Endothelial cell of umbilical vein (primary cell): ENCODE results near the gene SLC8A2. TPM values are rescaled to one million over a fixed set of nuclear protein-coding genes. Genes with fewer than 3 reads are reported as not detected.

Source experiments
- BruUV-seq: library from RNA; stranded (reverse); fragments of 400-500 nt; replicated peaks from 2 replicates; lab custom pipeline; 2021; lab: Mats Ljungman, UMichigan
- CTCF ChIA-PET: fragments of 300-600, 350-600 bp; sonication (Branson Sonifier 250); formaldehyde crosslinking; loops from one replicate; lab custom pipeline; 2021; ENCODE audit warnings: antibody characterized with exemption, inconsistent platforms; lab: Charles Lee
- POLR2A ChIA-PET: fragments of 300-600, 350-600 bp; sonication (Branson Sonifier 250); formaldehyde crosslinking; loops from one replicate; lab custom pipeline; 2021; ENCODE audit warnings: antibody characterized with exemption, inconsistent platforms; lab: Charles Lee
- DNase-seq: peaks from one replicate; pipeline ENCODE4 v3.0.0-alpha.2; 2011; ENCODE audit warnings: low read depth, low spot score
- FAIRE-seq: peaks from 2 replicates; lab custom pipeline; 2011; peaks lifted over from hg19 to GRCh38; lab: Jason Lieb, UNC
- H2AFZ ChIP-seq: 2 replicates; pipeline ENCODE4 v1.6.0; 2012; ENCODE audit warnings: low read depth, low read length, control low read depth, inconsistent platforms
- H3K27ac ChIP-seq: 2 replicates; pipeline ENCODE4 v1.5.1; 2011; ENCODE audit warnings: low read depth, mild to moderate bottlenecking, control low read depth, low read length, moderate library complexity; ENCODE audit not compliant: insufficient read depth
- H3K27me3 ChIP-seq, 2 experiments: 2 replicates each; pipeline versions ENCODE4 v1.6.0 to v1.6.1; 2011; ENCODE audit warnings: low read length in 2 of 2, mixed read lengths in 1 of 2; ENCODE audit not compliant: control insufficient read depth in 2 of 2, insufficient read depth in 2 of 2
- H3K36me3 ChIP-seq, 2 experiments: 2 replicates in 1 of 2; 3 replicates in 1 of 2; pipeline ENCODE4 v1.5.1; 2011; ENCODE audit warnings: low read length in 2 of 2, mild to moderate bottlenecking in 1 of 2, moderate library complexity in 1 of 2; ENCODE audit not compliant: control insufficient read depth in 2 of 2, insufficient read depth in 2 of 2; ENCODE audit errors: extremely low read depth in 1 of 2
- H3K4me1 ChIP-seq: 3 replicates; pipeline ENCODE4 v1.5.1; 2011; ENCODE audit warnings: mild to moderate bottlenecking, low read length; ENCODE audit not compliant: control insufficient read depth, insufficient read depth; ENCODE audit errors: extremely low read depth
- H3K4me2 ChIP-seq: 2 replicates; pipeline ENCODE4 v1.6.1; 2011; ENCODE audit warnings: low read length, control low read depth, mixed read lengths; ENCODE audit not compliant: insufficient read depth
- H3K4me3 ChIP-seq, 3 experiments: fragments of 200-600 bp in 1 of 3; sonication (generic), shearing (Covaris generic) in 1 of 3; replicated peaks in 1 of 3; 2 replicates each; pipeline ENCODE4 v1.5.1; 2011 to 2016; ENCODE audit warnings: control low read depth in 3 of 3, low read length in 3 of 3, mild to moderate bottlenecking in 2 of 3, inconsistent platforms in 1 of 3, low read depth in 1 of 3, moderate library complexity in 1 of 3; ENCODE audit not compliant: insufficient read depth in 1 of 3
- H3K79me2 ChIP-seq: 2 replicates; pipeline ENCODE4 v1.6.0; 2012; ENCODE audit warnings: low read length, inconsistent platforms; ENCODE audit not compliant: control insufficient read depth, insufficient read depth
- H3K9ac ChIP-seq: replicated peaks from 2 replicates; pipeline ENCODE3; 2011; ENCODE audit warnings: low read length, control low read depth; ENCODE audit not compliant: insufficient read depth; ENCODE audit errors: extremely low read depth
- H3K9me1 ChIP-seq: replicated peaks from 3 replicates; pipeline ENCODE4 v1.6.0; 2011; ENCODE audit warnings: mild to moderate bottlenecking, low read length; ENCODE audit not compliant: control insufficient read depth, insufficient read depth; ENCODE audit errors: extremely low read depth
- H3K9me3 ChIP-seq: replicated peaks from 2 replicates; pipeline ENCODE4 v1.5.1; 2012; ENCODE audit warnings: low read length, inconsistent platforms; ENCODE audit not compliant: control insufficient read depth, insufficient read depth
- H4K20me1 ChIP-seq: replicated peaks from 2 replicates; pipeline ENCODE3; 2011; ENCODE audit warnings: mild to moderate bottlenecking, low read length; ENCODE audit not compliant: control insufficient read depth, insufficient read depth; ENCODE audit errors: extremely low read depth
- CTCF ChIP-seq, 2 donors: IDR thresholded peaks; 1 replicate in 1 of 2; 2 replicates in 1 of 2; pipeline ENCODE4 v1.5.1; 2011; ENCODE audit warnings: low read length in 2 of 2, mild to moderate bottlenecking in 2 of 2, moderate library complexity in 2 of 2, control low read depth in 1 of 2, inconsistent platforms in 1 of 2, low read depth in 1 of 2; ENCODE audit not compliant: insufficient read depth in 1 of 2; ENCODE audit errors: extremely low read depth in 1 of 2
- EZH2 ChIP-seq: IDR thresholded peaks from 2 replicates; pipeline ENCODE4 v1.6.1; 2012; ENCODE audit warnings: borderline replicate concordance, low read depth, mild to moderate bottlenecking, moderate library complexity, low read length, inconsistent platforms; ENCODE audit not compliant: severe bottlenecking
- FOS ChIP-seq: IDR thresholded peaks from 2 replicates; pipeline ENCODE4 v1.6.1; 2011; ENCODE audit warnings: mild to moderate bottlenecking, low read length, moderate library complexity, borderline replicate concordance; ENCODE audit not compliant: insufficient read depth
- GATA2 ChIP-seq: IDR thresholded peaks from 2 replicates; pipeline ENCODE4 v1.7.0; 2011; ENCODE audit warnings: low read depth, mild to moderate bottlenecking, moderate library complexity, mixed read lengths, low read length; ENCODE audit not compliant: insufficient read length, insufficient read depth
- JUN ChIP-seq: IDR thresholded peaks from 2 replicates; pipeline ENCODE4 v1.6.1; 2011; ENCODE audit warnings: borderline replicate concordance, low read depth; ENCODE audit not compliant: insufficient read length, insufficient read depth
- MAX ChIP-seq: IDR thresholded peaks from 2 replicates; pipeline ENCODE4 v1.6.1; 2011; ENCODE audit not compliant: insufficient read depth, insufficient read length
- MYC ChIP-seq: IDR thresholded peaks from one replicate; pipeline ENCODE4 v1.6.1; 2011; ENCODE audit warnings: mild to moderate bottlenecking, low read depth, low read length
- POLR2A ChIP-seq: IDR thresholded peaks from 2 replicates; pipeline ENCODE4 v1.6.1; 2012; ENCODE audit warnings: low read depth, mild to moderate bottlenecking, control low read depth, low read length
- POLR2AphosphoS5 ChIP-seq: IDR thresholded peaks from 2 replicates; pipeline ENCODE4 v1.6.1; 2012; ENCODE audit warnings: low read depth, mild to moderate bottlenecking, control low read depth, low read length, moderate library complexity; ENCODE audit not compliant: insufficient read depth
- dilution Hi-C: fragments of 300-500 bp; cut with MboI; formaldehyde crosslinking; loops from one replicate; pipeline ENCODE4 v1.15.0; 2019; ENCODE audit warnings: low sequenced_read_pairs; ENCODE audit not compliant: extremely low pct_ligation_motif_present
- intact Hi-C: fragments of 100-400 bp; cut with micrococcal nuclease; formaldehyde crosslinking; loops from one replicate; pipeline ENCODE4 v1.10.0; 2022
- polyA plus RNA-seq, 4 experiments: library from polyadenylated mRNA; depleted of rRNA in 3 of 4; stranded (reverse) in 3 of 4; unstranded in 1 of 4; fragments of >200 nt; gene quantifications; 2 replicates each; pipeline versions ENCODE4 v1.2.1 to v1.2.3, GENCODE V29; 2011 to 2012; ENCODE audit warnings: missing spikeins in 1 of 4
- total RNA-seq: library from RNA; stranded (reverse); gene quantifications from 2 replicates; pipeline ENCODE4 v1.2.3, GENCODE V29; 2021

SLC8A2 gene
- total and polyA plus RNA-seq, 2 donors (not counting 3 experiments of a cell fraction or from before 2014, with no cell fraction given) = not detected

GRCh38 chr19:47381121-47381520, 90.6 kb downstream of the SLC8A2 start:
- DNase-seq (no peak), FAIRE-seq (no peak)
- no peaks in the 10 kb centered on the region for H3K9me3 ChIP-seq
- intact Hi-C loops = no loop called here
- H3K79me2 ChIP-seq = no peaks in the 10 kb centered on the region
- no peak overlapping the region for H2AFZ ChIP-seq
- dilution Hi-C loops = no loop called here
- no peaks in the 10 kb centered on the region for H3K27me3 ChIP-seq
- H3K27ac ChIP-seq = no peak overlapping the region
- TF ChIP-seq CTCF (IDR thresholded peaks at IDR 0.05; ENCODE audit: extremely low read depth in 1 of 2, insufficient read depth in 1 of 2, low read depth in 1 of 2, low read length in 2 of 2) (no peak), GATA2 (no peak), POLR2A (no peak), POLR2AphosphoS5 (no peak), JUN (no peak)
- no peaks in the 10 kb centered on the region for H3K4me1 ChIP-seq
- no peak overlapping the region for H3K4me2 ChIP-seq
- no peak overlapping the region for H3K4me3 ChIP-seq
- CTCF ChIA-PET = interaction anchor here (1.2 kb wide), 1 partner anchor 10 kb away, joined by 5 read pairs; no protein-coding TSS in a partner anchor
- POLR2A ChIA-PET = no interaction called here
- no peaks in the 10 kb centered on the region for H4K20me1 ChIP-seq
- H3K9me1 ChIP-seq = no peaks in the 10 kb centered on the region
- peaks cover 5 to 49% of the 10 kb centered on the region in 2 experiments for H3K36me3 ChIP-seq
- no TSS peak for BruUV-seq
- no peak overlapping the region for H3K9ac ChIP-seq

- Histone ChIP-seq H3K79me2 (no peaks in the 10 kb centered on the region), H4K20me1 (no peaks in the 10 kb centered on the region), H3K4me3 (no peak overlapping the region), H3K9me3 (no peaks in the 10 kb centered on the region), H3K36me3 (peaks cover 5 to 55% of the 10 kb centered on the region in 2 experiments), H2AFZ (no peak overlapping the region), H3K9ac (no peak overlapping the region), H3K27me3 (no peaks in the 10 kb centered on the region), H3K9me1 (no peaks in the 10 kb centered on the region), H3K4me2 (no peak overlapping the region), H3K27ac (no peak overlapping the region), H3K4me1 (no peaks in the 10 kb centered on the region)
- no TSS peak for BruUV-seq
- FAIRE-seq (no peak), DNase-seq (no peak)
- TF ChIP-seq GATA2 (no peak), MAX (no peak), CTCF (IDR thresholded peaks at IDR 0.05; ENCODE audit: extremely low read depth in 1 of 2, insufficient read depth in 1 of 2, low read depth in 1 of 2, low read length in 2 of 2) (no peak), POLR2A (no peak), MYC (no peak), EZH2 (no peak), POLR2AphosphoS5 (no peak), FOS (no peak), JUN (no peak)
- ChIA-PET POLR2A (no interaction called here), CTCF (no interaction called here)
- intact Hi-C loops = no loop called here
- dilution Hi-C loops = no loop called here
Measured at GRCh38 chr19:47380559-47380958, 91.1 kb downstream of the SLC8A2 start.
